Osteoblast (primary cell): ENCODE measurements around the gene TET2. TPM values are rescaled to one million over a fixed set of nuclear protein-coding genes. Genes with fewer than 3 reads are reported as not detected.

Source experiments
- DNase-seq: peaks from one replicate; pipeline ENCODE4 v3.0.0; 2011; ENCODE audit warnings: low spot score, mixed read lengths; ENCODE audit not compliant: insufficient read length; ENCODE audit errors: missing footprints
- H2AFZ ChIP-seq: 2 replicates; pipeline ENCODE4 v1.6.0; 2011; ENCODE audit warnings: mild to moderate bottlenecking, low read length
- H3K27ac ChIP-seq: 2 replicates; pipeline ENCODE4 v1.5.1; 2011; ENCODE audit warnings: mild to moderate bottlenecking, low read depth, low read length, moderate library complexity
- H3K27me3 ChIP-seq: 2 replicates; pipeline ENCODE4 v1.6.0; 2012; ENCODE audit warnings: mild to moderate bottlenecking, control low read depth, inconsistent platforms, low read length, moderate library complexity; ENCODE audit not compliant: insufficient read depth
- H3K36me3 ChIP-seq: 2 replicates; pipeline ENCODE4 v1.5.1; 2011; ENCODE audit warnings: mild to moderate bottlenecking, low read length, control low read depth, moderate library complexity; ENCODE audit not compliant: insufficient read depth
- H3K4me1 ChIP-seq: 2 replicates; pipeline ENCODE4 v1.5.1; 2011; ENCODE audit warnings: mild to moderate bottlenecking, low read length, control low read depth, moderate library complexity; ENCODE audit not compliant: insufficient read depth
- H3K4me2 ChIP-seq: 2 replicates; pipeline ENCODE4 v1.6.0; 2011; ENCODE audit warnings: mild to moderate bottlenecking, low read length; ENCODE audit not compliant: insufficient read depth
- H3K4me3 ChIP-seq: fragments of 200-600 bp; sonication (generic); 3 replicates; pipeline ENCODE4 v1.5.1; 2012; ENCODE audit warnings: mild to moderate bottlenecking, low read length, inconsistent platforms; ENCODE audit not compliant: insufficient read depth
- H3K79me2 ChIP-seq: 2 replicates; pipeline ENCODE4 v1.6.0; 2012; ENCODE audit warnings: mild to moderate bottlenecking, low read length, control low read depth, inconsistent platforms; ENCODE audit not compliant: insufficient read depth
- H3K9me3 ChIP-seq: 2 replicates; pipeline ENCODE4 v1.5.1; 2011; ENCODE audit warnings: low read depth, low read length, control low read depth
- H4K20me1 ChIP-seq: 2 replicates; pipeline ENCODE4 v1.6.0; 2012; ENCODE audit warnings: mild to moderate bottlenecking, low read length, control low read depth; ENCODE audit not compliant: insufficient read depth
- CTCF ChIP-seq: IDR thresholded peaks from 2 replicates; pipeline ENCODE4 v1.5.1; 2011; ENCODE audit warnings: mild to moderate bottlenecking, low read depth, low read length, moderate library complexity; ENCODE audit errors: extremely low read depth
- total RNA-seq: library from RNA; depleted of rRNA; stranded (reverse); fragments of >200 nt; gene quantifications from 2 replicates; pipeline ENCODE4 v1.2.3, GENCODE V29; 2012

Gene TET2
- total RNA-seq, 1 donor = 15.9 TPM

- Histone ChIP-seq H3K4me3 (no peak overlapping the region), H2AFZ (no peak overlapping the region), H3K4me2 (no peak overlapping the region), H3K27ac (no peak overlapping the region), H3K4me1 (peaks cover 34% of the 10 kb centered on the region), H3K79me2 (peaks cover 5% of the 10 kb centered on the region), H3K9me3 (no peaks in the 10 kb centered on the region), H3K27me3 (no peaks in the 10 kb centered on the region), H4K20me1 (peaks cover 13% of the 10 kb centered on the region), H3K36me3 (no peaks in the 10 kb centered on the region)
- DNase-seq = no peak
- no peak for TF ChIP-seq CTCF
Observed at GRCh38 chr4:105189855-105190650, 43.4 kb downstream of the TET2 start.

- no peaks in the 10 kb centered on the region for H3K27me3 ChIP-seq
- no peaks in the 10 kb centered on the region for H3K36me3 ChIP-seq
- no peaks in the 10 kb centered on the region for H3K9me3 ChIP-seq
- peaks cover 12% of the 10 kb centered on the region for H3K79me2 ChIP-seq
- peak overlapping the region; percentile 29 for H3K4me2 ChIP-seq
- peaks cover 37% of the 10 kb centered on the region for H3K4me1 ChIP-seq
- H3K4me3 ChIP-seq = no peak overlapping the region
- peaks cover 8% of the 10 kb centered on the region for H4K20me1 ChIP-seq
- DNase-seq = no peak
- no peak overlapping the region for H2AFZ ChIP-seq
- peak overlapping the region; percentile 79 for H3K27ac ChIP-seq
- no peak for TF ChIP-seq CTCF
Observed at GRCh38 chr4:105191621-105192210, 45.0 kb downstream of the TET2 start.

GRCh38 chr4:105192474-105192873, 45.8 kb downstream of the TET2 start:
- TF ChIP-seq CTCF = no peak
- peaks cover 12% of the 10 kb centered on the region for H3K79me2 ChIP-seq
- no peak overlapping the region for H2AFZ ChIP-seq
- peaks cover 38% of the 10 kb centered on the region for H3K4me1 ChIP-seq
- peak overlapping the region; percentile 29 for H3K4me2 ChIP-seq
- no peak for DNase-seq
- H3K27me3 ChIP-seq = no peaks in the 10 kb centered on the region
- H3K9me3 ChIP-seq = no peaks in the 10 kb centered on the region
- peak overlapping the region; percentile 79 for H3K27ac ChIP-seq
- peaks cover 2% of the 10 kb centered on the region for H4K20me1 ChIP-seq
- no peak overlapping the region for H3K4me3 ChIP-seq
- no peaks in the 10 kb centered on the region for H3K36me3 ChIP-seq

GRCh38 chr4:105192910-105193309, 46.2 kb downstream of the TET2 start:
- no peak for TF ChIP-seq CTCF
- H3K4me1 ChIP-seq = peaks cover 38% of the 10 kb centered on the region

More at GRCh38 chr4:105192910-105193309, 46.2 kb downstream of the TET2 start:
- Histone ChIP-seq H2AFZ (no peak overlapping the region), H3K27ac (no peak overlapping the region), H3K79me2 (peaks cover 12% of the 10 kb centered on the region), H3K9me3 (no peaks in the 10 kb centered on the region), H3K4me3 (no peak overlapping the region), H3K4me2 (no peak overlapping the region), H3K27me3 (no peaks in the 10 kb centered on the region), H3K36me3 (no peaks in the 10 kb centered on the region), H4K20me1 (peaks cover 1% of the 10 kb centered on the region)
- no peak for DNase-seq
